NCI-H2227 treated with DMSO at 0.1 percent for 48 hours (cell line): ENCODE data around the gene ALDH1A1.

Source experiments
- DNase-seq: peaks from one replicate; lab custom pipeline; 2025; lab: John Stamatoyannopoulos, UW

ALDH1A1 gene

GRCh38 chr9:72979405-72980100 lies 26.7 kb upstream of the ALDH1A1 start:
- no peak for DNase-seq

GRCh38 chr9:72978744-72979143 lies 25.9 kb upstream of the ALDH1A1 start:
- no peak for DNase-seq

DNA sequence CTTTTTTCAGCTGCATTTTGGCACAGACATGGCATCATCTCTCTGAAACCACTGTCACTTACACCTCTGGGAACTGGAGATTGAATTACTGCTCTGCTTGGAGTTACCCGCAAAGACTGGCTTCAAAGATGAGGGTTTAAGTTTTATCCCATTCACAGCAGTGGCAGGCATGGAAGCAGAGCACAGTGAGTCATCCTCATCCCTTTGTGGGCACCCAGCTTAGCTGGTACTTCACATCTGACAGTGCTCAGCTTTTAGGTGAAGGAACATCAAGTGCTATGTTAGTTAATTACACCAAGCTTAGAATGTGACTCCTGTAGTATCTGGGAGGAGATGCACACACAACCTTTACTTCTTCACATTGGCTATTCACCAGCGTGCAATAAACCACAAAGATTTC lies 24.8 kb upstream of the ALDH1A1 start:
- no peak for DNase-seq

GRCh38 chr9:72974501-72974900 lies 21.6 kb upstream of the ALDH1A1 start:
- no peak for DNase-seq

DNA sequence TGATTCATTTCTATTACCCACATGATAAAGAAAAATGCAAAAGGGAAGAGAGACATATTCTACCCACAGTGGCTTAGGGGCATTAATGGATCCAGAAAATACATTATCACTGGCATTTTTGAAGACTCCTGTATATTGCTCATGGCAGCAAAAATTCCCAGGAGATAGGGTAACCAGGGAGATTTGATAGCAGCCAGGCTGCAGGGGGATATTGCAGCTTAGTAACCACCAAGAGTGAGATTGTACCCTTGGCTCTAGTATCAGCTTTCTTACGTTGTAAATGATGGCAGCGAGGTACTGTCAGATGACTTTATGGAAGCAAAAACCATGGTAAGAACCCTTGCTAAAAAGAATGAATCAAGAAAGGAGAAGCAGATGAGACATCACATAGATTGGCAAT lies 19.8 kb upstream of the ALDH1A1 start:
- DNase-seq = no peak

DNA sequence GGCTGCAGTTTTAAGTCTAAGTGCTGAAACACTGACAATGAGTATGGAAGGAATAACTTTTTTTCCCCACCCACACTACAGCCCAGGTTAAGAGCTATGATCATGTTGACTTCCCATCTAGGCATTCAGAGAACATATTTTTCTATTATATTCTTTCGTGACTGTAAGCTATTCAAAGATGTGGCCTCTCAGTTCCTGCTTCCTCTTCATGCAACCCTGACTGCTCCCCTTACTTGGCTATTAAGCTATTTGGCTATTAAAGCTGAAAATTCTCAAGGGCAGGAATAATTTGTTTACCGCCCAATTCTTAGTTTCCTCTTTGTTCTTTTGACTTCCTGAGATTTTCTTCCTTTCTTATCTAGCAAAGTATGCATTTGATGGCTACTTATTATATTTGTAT lies 18.6 kb upstream of the ALDH1A1 start:
- no peak for DNase-seq

DNA sequence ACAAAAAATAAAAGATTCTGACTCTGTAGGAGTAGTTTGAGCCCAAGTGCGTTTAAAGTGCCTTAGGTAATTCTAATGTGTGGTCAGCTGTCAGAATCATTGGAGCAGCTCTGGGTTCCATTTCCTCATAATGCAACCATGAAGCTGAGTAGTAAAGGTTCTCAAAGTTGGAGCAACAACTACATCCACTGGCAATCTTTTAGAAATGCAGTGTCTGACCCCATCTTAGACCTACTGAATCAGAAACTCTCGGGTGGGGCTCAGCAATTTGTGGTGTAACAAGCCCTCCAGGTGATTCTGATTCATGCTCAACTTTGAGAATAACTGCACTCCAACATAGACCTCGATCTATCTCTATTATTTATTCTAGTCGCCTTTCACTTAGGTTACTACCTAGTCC lies 7.6 kb upstream of the ALDH1A1 start:
- no peak for DNase-seq

- no peak for DNase-seq
Measured at GRCh38 chr9:72958485-72959281, 5.8 kb upstream of the ALDH1A1 start.

- no peak for DNase-seq
Measured at GRCh38 chr9:72955571-72955970, 2.7 kb upstream of the ALDH1A1 start.

GRCh38 chr9:72955126-72955455 lies 2.2 kb upstream of the ALDH1A1 start:
- DNase-seq = no peak

GRCh38 chr9:72954431-72955125 lies 1.7 kb upstream of the ALDH1A1 start:
- DNase-seq = no peak

- DNase-seq = no peak
Measured at GRCh38 chr9:72952381-72952690, 517 bp downstream of the ALDH1A1 start.

DNA sequence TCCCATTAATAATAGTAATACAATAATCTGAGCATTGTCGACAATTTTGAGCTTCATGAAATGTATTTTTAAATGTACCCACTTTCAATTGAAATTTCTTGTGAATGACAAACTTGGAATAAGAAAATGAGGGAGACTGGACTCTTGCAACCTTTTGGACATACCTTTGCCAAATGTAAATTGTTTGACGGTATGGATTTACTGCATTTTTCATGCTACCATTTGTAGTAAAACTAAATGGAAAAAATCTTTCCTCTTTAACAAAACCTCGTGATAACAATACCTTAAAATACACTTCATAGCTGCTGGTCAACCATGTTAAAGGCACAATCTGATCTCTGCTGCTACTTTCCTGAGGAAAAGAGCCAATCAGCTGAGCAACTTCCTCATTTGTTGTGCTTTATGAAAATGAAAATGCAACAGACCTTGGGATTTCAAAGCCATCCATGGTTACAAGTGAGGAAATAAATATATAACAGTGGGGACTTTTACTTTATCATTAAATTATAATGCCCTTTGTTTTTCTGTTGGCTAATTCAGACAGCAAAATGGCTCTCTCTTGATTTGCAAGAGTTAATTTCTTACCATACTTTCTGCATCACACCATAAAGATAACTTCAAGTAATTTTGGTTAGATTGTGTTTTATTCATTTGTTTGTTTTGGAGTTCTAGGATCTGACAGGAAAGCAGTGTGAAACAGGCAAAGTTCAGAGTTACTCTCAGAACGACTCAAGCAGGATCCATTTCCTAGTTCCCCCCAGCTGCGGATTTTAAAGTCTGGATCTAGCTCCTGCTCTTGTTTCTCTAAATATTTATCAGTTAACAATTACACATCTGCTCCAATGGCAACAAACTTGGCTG lies 1.1 kb downstream of the ALDH1A1 start:
- no peak for DNase-seq

DNA sequence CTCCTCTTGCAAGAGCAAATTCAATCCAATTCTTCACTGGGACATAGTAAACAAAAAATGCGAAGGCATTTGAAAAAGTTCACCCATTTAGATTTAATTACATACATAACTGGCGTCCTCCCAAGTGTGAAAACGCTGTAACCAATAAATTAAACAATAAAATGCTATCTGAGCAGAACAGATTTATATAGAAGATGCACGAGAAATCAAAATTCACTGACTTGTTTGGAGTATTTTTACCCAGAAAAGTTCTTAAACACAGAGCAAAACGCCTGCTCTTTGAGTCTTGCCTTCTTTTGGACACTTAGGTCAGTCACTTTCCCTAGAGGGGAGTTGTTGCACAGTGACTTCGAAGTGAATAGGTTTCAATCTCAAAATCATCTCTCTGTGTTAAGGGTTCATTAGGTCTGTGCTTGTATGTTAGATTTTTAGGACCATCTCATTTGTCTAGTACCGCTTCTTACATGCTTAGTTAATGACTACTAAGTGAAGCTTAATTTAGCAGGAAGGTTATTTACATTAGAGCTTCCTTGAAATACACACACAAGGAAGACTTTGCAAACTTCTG lies 1.9 kb downstream of the ALDH1A1 start:
- DNase-seq = no peak

GRCh38 chr9:72949918-72950325 lies 2.9 kb downstream of the ALDH1A1 start:
- DNase-seq = no peak

GRCh38 chr9:72949244-72949582 lies 3.6 kb downstream of the ALDH1A1 start:
- DNase-seq = no peak

- DNase-seq = no peak
Measured at GRCh38 chr9:72948575-72949243, 4.1 kb downstream of the ALDH1A1 start.

- no peak for DNase-seq
Measured at GRCh38 chr9:72947984-72948465, 4.8 kb downstream of the ALDH1A1 start.

- DNase-seq = no peak
Measured at GRCh38 chr9:72946821-72947220, 6.0 kb downstream of the ALDH1A1 start.

- no peak for DNase-seq
Measured at GRCh38 chr9:72946318-72946717, 6.5 kb downstream of the ALDH1A1 start.

DNA sequence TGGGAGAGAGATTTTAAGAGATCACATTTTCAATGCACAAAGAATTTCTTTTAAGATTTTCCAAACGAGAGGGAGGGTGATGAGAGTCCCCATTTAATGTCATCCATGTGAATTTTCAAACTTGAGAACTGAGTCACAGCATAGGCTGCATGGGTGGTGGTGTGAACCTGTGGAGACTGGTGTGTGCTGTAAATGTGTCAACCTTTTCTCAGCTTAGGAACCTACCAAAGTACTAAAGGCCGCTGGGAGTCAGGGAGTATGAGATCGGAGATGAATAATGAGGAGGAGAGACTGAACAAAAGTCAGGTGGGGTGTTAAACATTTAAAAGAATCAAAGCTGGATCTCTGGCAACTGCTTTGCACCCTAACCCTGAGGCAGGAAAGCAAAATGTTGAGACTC lies 7.5 kb downstream of the ALDH1A1 start:
- no peak for DNase-seq
